ENCODE measurements around the gene IL1RAPL1. TPM values are rescaled to one million over a fixed set of nuclear protein-coding genes. Genes with fewer than 3 reads are reported as not detected.

The IL1RAPL1 gene
- polyA plus RNA-seq, 4 donors: 2.2 to 6.0 (median 2.4) TPM

DNA sequence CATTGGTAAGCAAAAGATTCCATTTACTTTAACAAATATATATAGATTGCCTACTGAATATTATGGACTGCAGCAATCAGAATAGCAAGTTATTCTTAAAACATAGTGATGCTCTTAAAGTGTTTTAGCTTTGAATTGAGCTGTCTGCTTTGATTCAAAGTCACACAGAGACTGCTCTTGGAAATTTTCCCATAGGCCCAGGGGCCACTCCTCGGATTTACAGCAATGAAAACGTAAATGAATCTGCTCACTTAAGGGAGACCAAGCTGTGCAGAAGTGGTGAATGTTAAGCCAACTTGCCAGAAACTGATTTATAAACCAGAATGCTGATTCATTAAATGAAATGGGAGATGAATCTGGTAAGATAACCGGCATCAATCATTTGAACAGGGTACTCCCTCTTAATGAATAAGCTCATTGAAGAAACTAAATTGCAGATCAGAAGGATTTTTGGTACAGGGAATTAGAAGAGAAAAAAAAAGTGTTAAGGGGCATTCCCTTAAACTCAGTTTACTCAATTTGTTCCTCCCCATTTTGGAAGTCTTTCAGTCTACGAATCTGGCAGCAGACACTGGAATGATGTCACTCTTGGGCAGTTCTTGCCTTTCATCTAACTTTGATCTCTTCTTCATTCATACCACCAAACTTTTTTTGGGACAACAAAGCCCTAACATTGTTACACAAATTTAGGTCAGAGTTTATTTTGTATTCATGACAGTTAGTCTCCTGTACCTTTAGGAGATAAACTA, 1264.8 kb downstream of the IL1RAPL1 start:
- no peak for DNase-seq (ENCODE audit: low read depth in 4 of 4, low spot score in 3 of 4)

GRCh38 chrX:29852767-29853166, 1265.5 kb downstream of the IL1RAPL1 start:
- DNase-seq (ENCODE audit: low read depth in 4 of 4, low spot score in 3 of 4): no peak

DNA sequence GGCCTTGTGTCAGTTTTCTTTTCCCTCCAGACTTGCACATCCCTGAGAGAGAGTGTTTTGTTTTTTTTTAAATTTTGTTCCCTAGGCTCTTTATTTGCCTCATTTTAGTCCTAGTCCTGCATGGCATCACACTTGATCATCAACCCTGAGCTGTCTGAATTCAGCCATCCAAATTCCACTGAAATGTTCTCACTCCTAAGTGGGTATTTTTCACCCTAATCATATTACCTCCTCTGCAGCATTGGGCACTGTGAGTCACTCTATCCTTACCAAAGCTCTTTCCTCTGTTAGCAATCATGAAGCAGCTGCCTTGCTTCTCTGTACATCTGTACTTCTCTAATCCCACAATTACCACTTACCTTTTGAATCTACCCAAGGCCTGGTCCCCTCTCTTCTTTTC, 1271.5 kb downstream of the IL1RAPL1 start:
- no peak for DNase-seq (ENCODE audit: low read depth in 4 of 4, low spot score in 3 of 4)

GRCh38 chrX:29862126-29862677, 1275.0 kb downstream of the IL1RAPL1 start:
- DNase-seq (ENCODE audit: low read depth in 4 of 4, low spot score in 3 of 4): no peak

- no peak for DNase-seq (ENCODE audit: low read depth in 4 of 4, low spot score in 3 of 4)
These were observed 1280.7 kb downstream of the IL1RAPL1 start for GRCh38 chrX:29867971-29868370.

GRCh38 chrX:29869837-29870236, 1282.6 kb downstream of the IL1RAPL1 start:
- no peak for DNase-seq (ENCODE audit: low read depth in 4 of 4, low spot score in 3 of 4)

GRCh38 chrX:29870608-29871007, 1283.4 kb downstream of the IL1RAPL1 start:
- DNase-seq (ENCODE audit: low read depth in 4 of 4, low spot score in 3 of 4): no peak

DNA sequence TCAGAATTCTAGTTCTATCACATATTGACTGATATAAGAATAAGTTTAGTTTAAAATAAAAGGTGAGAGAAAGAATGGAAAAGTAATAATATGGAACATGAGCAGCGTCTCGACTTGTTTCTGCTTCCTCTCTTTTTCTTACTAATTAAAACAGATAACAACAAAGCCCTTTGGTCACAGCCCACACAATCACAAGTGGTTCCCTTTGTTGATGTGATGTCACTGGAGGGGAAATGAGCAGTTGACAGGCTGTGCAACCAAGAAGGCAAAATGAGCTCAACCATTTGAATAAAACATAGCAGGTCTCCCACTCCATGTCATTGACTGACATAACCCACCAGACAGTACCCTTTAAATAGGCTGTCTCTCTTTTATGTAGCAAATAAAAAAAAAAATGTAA, 1285.6 kb downstream of the IL1RAPL1 start:
- DNase-seq (ENCODE audit: low read depth in 4 of 4, low spot score in 3 of 4): no peak

DNA sequence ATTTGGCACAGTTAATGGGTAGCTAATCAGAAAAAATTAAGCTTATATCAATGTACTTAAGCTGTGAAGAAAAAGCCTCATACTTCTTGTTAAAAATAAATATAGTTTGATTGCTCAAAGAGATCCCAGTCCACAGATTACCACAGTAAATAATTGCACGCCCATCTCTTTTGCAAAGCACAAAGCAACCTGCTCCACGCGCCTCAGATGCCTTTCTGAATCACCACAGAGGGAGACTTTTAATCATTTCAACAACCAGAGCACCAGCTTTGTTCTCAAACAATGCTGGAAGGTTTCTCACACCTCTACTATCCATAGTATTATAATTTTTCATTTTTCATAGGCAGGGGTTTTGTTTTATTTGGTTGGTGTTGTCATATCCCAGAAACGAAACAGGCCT, 1289.5 kb downstream of the IL1RAPL1 start:
- no peak for DNase-seq (ENCODE audit: low read depth in 4 of 4, low spot score in 3 of 4)

- DNase-seq (ENCODE audit: low read depth in 4 of 4, low spot score in 3 of 4): no peak
These were observed 1293.7 kb downstream of the IL1RAPL1 start for GRCh38 chrX:29880977-29881376.

DNA sequence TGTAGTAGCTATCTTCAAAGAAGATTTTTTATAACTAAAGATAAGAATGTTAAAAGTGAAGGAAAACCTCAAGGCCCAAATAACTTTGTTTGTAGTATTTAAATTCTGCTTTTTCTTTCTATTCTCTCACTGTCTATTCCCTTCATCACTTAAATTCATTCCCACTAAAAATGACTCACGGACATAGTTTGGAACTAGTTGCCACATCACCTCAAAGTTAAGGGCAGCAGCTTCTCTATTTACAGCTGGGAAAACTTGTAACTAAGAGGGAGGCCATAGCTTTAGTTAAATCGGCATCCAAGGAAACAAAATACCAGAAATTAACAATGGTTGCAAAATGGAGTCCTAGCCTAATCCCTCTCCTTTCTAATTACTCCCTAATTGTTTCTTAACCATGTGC, 1302.8 kb downstream of the IL1RAPL1 start:
- DNase-seq (ENCODE audit: low read depth in 4 of 4, low spot score in 3 of 4): no peak

DNA sequence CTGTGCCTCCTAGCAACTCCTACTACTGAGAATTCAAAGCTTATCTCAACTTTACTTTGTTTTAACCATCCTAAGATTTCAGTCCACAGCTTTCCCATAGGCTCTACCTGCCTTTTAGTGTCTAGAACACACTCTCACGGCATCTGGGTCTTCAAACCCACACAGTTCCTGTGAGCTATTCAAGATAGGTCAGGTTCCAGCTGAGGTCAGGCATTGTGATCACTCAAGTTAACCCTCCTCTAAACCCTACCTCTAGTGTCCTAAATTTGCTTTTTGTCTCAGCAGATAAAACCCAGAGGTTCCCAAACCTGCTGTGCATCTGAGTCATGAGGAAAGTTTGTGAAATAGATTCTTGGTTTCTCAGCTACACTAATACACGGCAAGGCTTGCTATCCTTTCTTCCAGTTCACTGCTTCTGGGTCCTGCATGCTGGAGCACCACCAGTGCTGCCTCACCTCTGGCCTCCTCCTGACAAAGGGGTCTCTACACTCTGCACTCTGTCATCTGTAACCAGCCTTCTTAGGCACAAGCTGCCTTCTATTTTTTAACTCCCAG, 1303.5 kb downstream of the IL1RAPL1 start:
- DNase-seq (ENCODE audit: low read depth in 4 of 4, low spot score in 3 of 4): no peak

DNA sequence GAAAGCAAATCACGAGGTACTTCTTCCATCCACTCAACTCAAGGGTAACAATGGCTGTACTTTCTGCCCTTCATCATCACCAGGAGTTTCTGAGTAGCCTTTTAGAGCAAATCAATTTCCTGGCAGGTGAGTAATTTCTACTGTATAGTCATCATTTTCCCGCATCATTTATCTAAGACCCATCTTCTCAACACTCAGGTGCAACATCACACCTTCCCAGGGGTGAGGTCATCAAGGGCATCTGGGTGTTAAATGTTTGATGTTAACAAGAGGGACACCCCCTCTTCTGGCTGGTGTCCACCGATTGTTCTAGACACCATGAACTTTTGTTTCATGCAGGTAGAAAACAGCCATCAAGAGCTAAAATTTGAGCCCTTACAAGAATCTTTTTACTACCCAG, 1314.8 kb downstream of the IL1RAPL1 start:
- DNase-seq (ENCODE audit: low read depth in 4 of 4, low spot score in 3 of 4): no peak

DNA sequence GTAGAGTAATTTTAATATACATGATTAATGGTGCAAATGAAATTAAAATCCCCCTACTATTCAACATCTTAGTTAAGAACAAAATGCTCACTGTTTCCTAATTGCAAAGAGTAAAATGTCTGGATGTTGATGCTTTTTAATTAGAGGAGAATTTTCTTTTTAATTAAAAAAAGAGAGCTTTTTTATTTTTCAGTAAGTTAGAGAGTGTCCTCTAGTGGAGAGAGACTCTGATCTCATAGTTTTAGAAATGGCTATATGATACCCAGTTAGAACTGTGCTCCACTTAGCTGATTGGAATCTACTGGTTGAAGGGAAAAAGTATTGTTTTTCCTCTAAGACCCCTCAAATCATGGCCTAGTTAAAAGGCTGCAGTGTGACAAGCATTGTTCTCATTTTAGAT, 1316.1 kb downstream of the IL1RAPL1 start:
- DNase-seq (ENCODE audit: low read depth in 4 of 4, low spot score in 3 of 4): no peak

GRCh38 chrX:29911673-29912072, 1324.4 kb downstream of the IL1RAPL1 start:
- no peak for DNase-seq (ENCODE audit: low read depth in 4 of 4, low spot score in 3 of 4)

DNA sequence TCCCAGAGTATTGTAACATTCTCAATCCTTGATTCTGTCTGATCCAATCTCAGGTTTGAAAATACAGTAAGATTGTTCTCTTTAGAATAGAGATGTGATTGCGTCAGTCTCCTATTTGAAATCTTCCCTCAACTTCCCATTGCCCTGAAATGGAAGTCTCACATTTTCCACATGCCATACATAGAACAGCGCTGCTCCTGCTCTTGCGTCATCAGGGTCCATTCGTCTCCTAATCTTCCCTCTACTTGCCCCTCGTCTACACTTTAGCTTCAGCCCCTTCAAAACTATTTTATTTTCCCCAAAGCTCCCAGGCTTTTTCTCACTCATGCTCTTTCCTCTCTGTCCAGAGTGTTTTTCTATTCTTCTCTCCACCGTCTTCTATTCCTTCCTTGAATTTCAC, 1326.4 kb downstream of the IL1RAPL1 start:
- DNase-seq (ENCODE audit: low read depth in 4 of 4, low spot score in 3 of 4): no peak

GRCh38 chrX:29922607-29923006, 1335.4 kb downstream of the IL1RAPL1 start:
- DNase-seq (ENCODE audit: low read depth in 4 of 4, low spot score in 3 of 4): no peak

DNA sequence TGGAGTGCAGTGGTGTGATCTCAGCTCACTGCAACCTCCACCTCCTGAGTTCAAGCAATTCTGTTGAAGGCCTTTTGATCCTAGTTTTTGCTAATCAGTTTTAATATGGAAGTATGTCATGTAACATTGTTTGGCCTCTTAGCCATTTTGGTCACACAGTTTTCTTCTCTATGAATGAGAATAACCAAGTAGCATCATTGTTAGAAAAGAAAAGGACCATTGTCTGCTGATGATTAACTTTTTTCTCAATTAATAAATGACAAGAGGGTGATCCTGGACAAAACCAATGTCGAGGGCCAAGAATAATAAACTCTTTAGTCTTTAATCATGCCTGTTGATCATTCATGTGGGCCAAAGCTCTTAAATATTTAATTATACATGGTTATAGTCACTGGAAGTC, 1338.8 kb downstream of the IL1RAPL1 start:
- no peak for DNase-seq (ENCODE audit: low read depth in 4 of 4, low spot score in 3 of 4)

GRCh38 chrX:29926659-29927058, 1339.4 kb downstream of the IL1RAPL1 start:
- DNase-seq (ENCODE audit: low read depth in 4 of 4, low spot score in 3 of 4): no peak

GRCh38 chrX:29935455-29935854, 1348.2 kb downstream of the IL1RAPL1 start:
- no peak for DNase-seq (ENCODE audit: low read depth in 4 of 4, low spot score in 3 of 4)

DNA sequence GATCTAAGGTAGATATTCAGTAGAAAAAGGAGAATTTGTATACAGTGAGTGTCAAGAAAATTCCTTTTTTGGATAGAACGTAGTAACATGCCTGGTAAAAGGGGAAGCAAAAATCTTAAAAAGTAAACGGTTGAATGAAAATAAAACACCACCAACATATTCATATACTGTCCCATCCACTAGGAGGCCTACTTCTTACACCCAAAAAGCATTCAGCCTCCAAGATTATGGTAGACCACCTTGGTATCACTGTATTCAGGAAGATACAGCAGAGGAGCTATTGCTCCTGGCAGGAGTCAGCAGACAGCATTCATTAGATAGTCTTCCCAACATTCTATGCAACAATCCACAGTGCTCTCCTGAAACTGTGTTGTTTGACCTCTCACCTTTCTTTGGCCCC, 1353.5 kb downstream of the IL1RAPL1 start:
- DNase-seq (ENCODE audit: low read depth in 4 of 4, low spot score in 3 of 4): no peak

DNA sequence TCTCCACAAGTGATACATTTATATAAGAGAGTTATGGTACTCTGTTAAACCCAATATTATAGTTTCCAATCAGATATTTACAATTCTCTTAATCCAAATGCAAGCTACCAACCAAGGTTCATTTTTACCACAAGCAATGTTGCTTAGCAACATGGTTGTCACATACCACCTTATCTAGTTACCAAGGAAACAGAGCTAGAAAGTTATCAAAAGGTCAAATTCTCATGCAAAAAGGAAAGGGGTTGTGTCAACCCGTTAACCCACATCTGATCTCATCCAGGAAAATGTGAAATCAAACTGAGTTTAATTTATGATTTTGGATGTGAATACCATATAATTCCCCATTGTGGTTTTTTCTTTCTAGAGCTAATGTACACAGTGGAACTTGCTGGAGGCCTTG, 1354.0 kb downstream of the IL1RAPL1 start:
- no peak for DNase-seq (ENCODE audit: low read depth in 4 of 4, low spot score in 3 of 4)

Data from left renal pelvis (tissue), 4 donors.